ENCODE results near the gene PTBP2. TPM values are rescaled to one million over a fixed set of nuclear protein-coding genes. Genes with fewer than 3 reads are reported as not detected.
"Not testable (repeated sequence)": the region's sequence is repeated elsewhere in the genome, so short reads cannot be mapped to it uniquely, and the experiment has no call there.

PTBP2 gene
- total RNA-seq, 1 experiment from 2014 or later: 13.2 TPM

- Histone ChIP-seq H3K9ac (ENCODE audit: low read length) (no peak overlapping the region), H3K9me3 (ENCODE audit: control insufficient read depth in 1 of 2, insufficient read depth in 1 of 2, low read depth in 1 of 2, low read length in 2 of 2) (no peaks in the 10 kb centered on the region), H3K4me2 (ENCODE audit: low read length) (no peak overlapping the region), H3K36me3 (ENCODE audit: control insufficient read depth in 1 of 2, insufficient read depth in 2 of 2, low read length in 2 of 2) (peaks cover 15 to 42% of the 10 kb centered on the region in 2 experiments; a peak in 3 of 4 replicates), H2AFZ (ENCODE audit: low read depth, low read length, poor library complexity, severe bottlenecking) (no peak overlapping the region), H4K20me1 (ENCODE audit: insufficient read depth) (peaks cover 5% of the 10 kb centered on the region; the same call in 1 of the 2 replicates), H3K79me2 (ENCODE audit: insufficient read depth, low read length) (peaks cover 84% of the 10 kb centered on the region), H3K4me3 (replicated peaks in 1 of 2; ENCODE audit: low read depth in 1 of 2, low read length in 2 of 2) (no peak overlapping the region), H3K4me1 (ENCODE audit: control insufficient read depth in 1 of 2, insufficient read depth in 2 of 2, low read length in 2 of 2) (no peaks in the 10 kb centered on the region), H3K9me2 (ENCODE audit: insufficient read depth) (no peaks in the 10 kb centered on the region), H3K27ac (ENCODE audit: low read depth, low read length) (no peak overlapping the region), H3K27me3 (ENCODE audit: insufficient read depth, low read length) (no peaks in the 10 kb centered on the region)
- intact Hi-C loops (cut with micrococcal nuclease): no loop called here
- no TSS peak for BruUV-seq (replicated peaks)
- TF ChIP-seq JUND (IDR thresholded peaks at IDR 0.05) (no peak), RAD21 (IDR thresholded peaks at IDR 0.05; ENCODE audit: low read depth) (peak; percentile 21; the same call in 1 of the 2 replicates)
- ChIA-PET RAD21 (ENCODE audit: low non-redundant PET in 1 of 2, low total read pairs in 2 of 2, uncharacterized antibody in 2 of 2, unreplicated experiment in 2 of 2) (no interaction called here), POLR2A (no interaction called here), CTCF (no interaction called here)
- no peak for DNase-seq (ENCODE audit: low read depth, low spot score)
- ATAC-seq: no peak
Measured at GRCh38 chr1:96756789-96757188, 35.2 kb downstream of the PTBP2 start.

- ATAC-seq; CTCF ChIA-PET; H3K4me1 ChIP-seq (ENCODE audit: control insufficient read depth in 1 of 2, insufficient read depth in 2 of 2, low read length in 2 of 2); RAD21 ChIA-PET (ENCODE audit: low non-redundant PET in 1 of 2, low total read pairs in 2 of 2, uncharacterized antibody in 2 of 2, unreplicated experiment in 2 of 2); H2AFZ ChIP-seq (ENCODE audit: low read depth, low read length, poor library complexity, severe bottlenecking); H3K36me3 ChIP-seq (ENCODE audit: control insufficient read depth in 1 of 2, insufficient read depth in 2 of 2, low read length in 2 of 2); H3K27ac ChIP-seq (ENCODE audit: low read depth, low read length); intact Hi-C loops (cut with micrococcal nuclease); H3K9me2 ChIP-seq (ENCODE audit: insufficient read depth); DNase-seq (ENCODE audit: low read depth, low spot score); H3K9ac ChIP-seq (ENCODE audit: low read length); H3K4me2 ChIP-seq (ENCODE audit: low read length); H3K27me3 ChIP-seq (ENCODE audit: insufficient read depth, low read length); BruUV-seq (replicated peaks); POLR2A ChIA-PET; H3K4me3 ChIP-seq (replicated peaks in 1 of 2; ENCODE audit: low read depth in 1 of 2, low read length in 2 of 2); H3K9me3 ChIP-seq (ENCODE audit: control insufficient read depth in 1 of 2, insufficient read depth in 1 of 2, low read depth in 1 of 2, low read length in 2 of 2): not testable (repeated sequence)
- Histone ChIP-seq H4K20me1 (ENCODE audit: insufficient read depth) (peaks cover 14% of the 10 kb centered on the region; the same call in 1 of the 2 replicates), H3K79me2 (ENCODE audit: insufficient read depth, low read length) (peaks cover 69% of the 10 kb centered on the region)
Measured at GRCh38 chr1:96762586-96762985, 41.0 kb downstream of the PTBP2 start.

DNA sequence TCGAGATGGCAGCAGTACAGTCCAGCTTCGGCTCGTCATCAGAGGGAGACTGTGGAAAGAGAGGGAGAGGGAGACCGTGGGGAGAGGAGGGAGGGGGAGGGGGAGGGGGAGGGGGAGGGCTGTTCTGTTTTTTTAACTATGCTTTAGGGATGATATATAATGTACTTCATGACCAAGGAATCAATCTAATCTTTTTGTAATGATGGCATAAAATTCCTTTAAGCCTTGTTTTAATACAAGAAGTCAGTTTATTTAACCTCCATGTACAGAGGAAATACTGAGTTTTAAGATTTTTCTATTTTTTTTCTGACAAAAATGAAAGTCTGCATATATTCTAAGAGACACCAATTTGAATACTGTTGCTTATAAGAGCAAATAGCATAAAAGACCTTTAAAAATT lies 41.9 kb downstream of the PTBP2 start:
- Histone ChIP-seq H2AFZ (ENCODE audit: low read depth, low read length, poor library complexity, severe bottlenecking) (no peak overlapping the region), H4K20me1 (ENCODE audit: insufficient read depth) (peaks cover 14% of the 10 kb centered on the region; the same call in 1 of the 2 replicates), H3K27ac (ENCODE audit: low read depth, low read length) (no peak overlapping the region), H3K4me1 (ENCODE audit: control insufficient read depth in 1 of 2, insufficient read depth in 2 of 2, low read length in 2 of 2) (no peaks in the 10 kb centered on the region), H3K9me3 (ENCODE audit: control insufficient read depth in 1 of 2, insufficient read depth in 1 of 2, low read depth in 1 of 2, low read length in 2 of 2) (no peaks in the 10 kb centered on the region), H3K4me3 (replicated peaks in 1 of 2; ENCODE audit: low read depth in 1 of 2, low read length in 2 of 2) (no peak overlapping the region), H3K79me2 (ENCODE audit: insufficient read depth, low read length) (peaks cover 74% of the 10 kb centered on the region), H3K27me3 (ENCODE audit: insufficient read depth, low read length) (no peaks in the 10 kb centered on the region), H3K4me2 (ENCODE audit: low read length) (no peak overlapping the region), H3K9ac (ENCODE audit: low read length) (no peak overlapping the region), H3K36me3 (ENCODE audit: control insufficient read depth in 1 of 2, insufficient read depth in 2 of 2, low read length in 2 of 2) (no peaks in the 10 kb centered on the region), H3K9me2 (ENCODE audit: insufficient read depth) (no peaks in the 10 kb centered on the region)
- ChIA-PET CTCF (no interaction called here), POLR2A (no interaction called here), RAD21 (ENCODE audit: low non-redundant PET in 1 of 2, low total read pairs in 2 of 2, uncharacterized antibody in 2 of 2, unreplicated experiment in 2 of 2) (no interaction called here)
- intact Hi-C loops (cut with micrococcal nuclease): no loop called here
- ATAC-seq (no peak), DNase-seq (ENCODE audit: low read depth, low spot score) (no peak)
- BruUV-seq (replicated peaks): no TSS peak
- TF ChIP-seq POLR2A (IDR thresholded peaks at IDR 0.05; ENCODE audit: borderline replicate concordance, extremely low read depth, insufficient read depth, insufficient read length) (no peak), CBX3 (IDR thresholded peaks at IDR 0.05; ENCODE audit: low read depth) (no peak), CEBPB (IDR thresholded peaks at IDR 0.05; ENCODE audit: low read depth) (no peak), TCF7L2 (IDR thresholded peaks at IDR 0.05; ENCODE audit: borderline replicate concordance, extremely low read depth, insufficient read depth, insufficient read length) (no peak), EZH2phosphoT487 (IDR thresholded peaks at IDR 0.05; ENCODE audit: borderline replicate concordance) (no peak), FOSL1 (IDR thresholded peaks at IDR 0.05; ENCODE audit: low read depth) (no peak), RAD21 (IDR thresholded peaks at IDR 0.05; ENCODE audit: low read depth) (no peak), EZH2 (IDR thresholded peaks at IDR 0.05) (no peak), ZNF274 (IDR thresholded peaks at IDR 0.05; ENCODE audit: low read depth, low read length) (no peak)
- TF ChIP-seq, protein P1, sequence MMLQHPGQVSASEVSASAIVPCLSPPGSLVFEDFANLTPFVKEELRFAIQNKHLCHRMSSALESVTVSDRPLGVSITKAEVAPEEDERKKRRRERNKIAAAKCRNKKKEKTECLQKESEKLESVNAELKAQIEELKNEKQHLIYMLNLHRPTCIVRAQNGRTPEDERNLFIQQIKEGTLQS (IDR thresholded peaks at IDR 0.05): no peak
- TF ChIP-seq, protein P2, sequence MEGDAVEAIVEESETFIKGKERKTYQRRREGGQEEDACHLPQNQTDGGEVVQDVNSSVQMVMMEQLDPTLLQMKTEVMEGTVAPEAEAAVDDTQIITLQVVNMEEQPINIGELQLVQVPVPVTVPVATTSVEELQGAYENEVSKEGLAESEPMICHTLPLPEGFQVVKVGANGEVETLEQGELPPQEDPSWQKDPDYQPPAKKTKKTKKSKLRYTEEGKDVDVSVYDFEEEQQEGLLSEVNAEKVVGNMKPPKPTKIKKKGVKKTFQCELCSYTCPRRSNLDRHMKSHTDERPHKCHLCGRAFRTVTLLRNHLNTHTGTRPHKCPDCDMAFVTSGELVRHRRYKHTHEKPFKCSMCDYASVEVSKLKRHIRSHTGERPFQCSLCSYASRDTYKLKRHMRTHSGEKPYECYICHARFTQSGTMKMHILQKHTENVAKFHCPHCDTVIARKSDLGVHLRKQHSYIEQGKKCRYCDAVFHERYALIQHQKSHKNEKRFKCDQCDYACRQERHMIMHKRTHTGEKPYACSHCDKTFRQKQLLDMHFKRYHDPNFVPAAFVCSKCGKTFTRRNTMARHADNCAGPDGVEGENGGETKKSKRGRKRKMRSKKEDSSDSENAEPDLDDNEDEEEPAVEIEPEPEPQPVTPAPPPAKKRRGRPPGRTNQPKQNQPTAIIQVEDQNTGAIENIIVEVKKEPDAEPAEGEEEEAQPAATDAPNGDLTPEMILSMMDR (IDR thresholded peaks at IDR 0.05 in 2 of 3, conservative IDR thresholded peaks at IDR 0.05 in 1 of 3; ENCODE audit: borderline replicate concordance in 1 of 3, insufficient read depth in 1 of 3, low read depth in 2 of 3, low read length in 2 of 3): no peak

All from HCT116 (cell line).